IMR-90 (cell line): ENCODE measurements around the gene ADAMTS17. TPM values are rescaled to one million over a fixed set of nuclear protein-coding genes. Genes with fewer than 3 reads are reported as not detected.

Experiments
- ATAC-seq: fragments of 200-7000 bp; cut with Tn5 transposase; 2 replicates; pipeline ENCODE4 v1.9.1; 2020; ENCODE audit warnings: low read depth, mild to moderate bottlenecking, moderate library complexity
- BruUV-seq: library from RNA; stranded (reverse); fragments of 400-500 nt; replicated peaks from 2 replicates; lab custom pipeline; 2021; lab: Mats Ljungman, UMichigan
- CTCF ChIA-PET: fragments of 300-600 bp; formaldehyde crosslinking; extraction: SDS; loops from one replicate; lab custom pipeline; 2021; ENCODE audit warnings: antibody characterized with exemption; lab: Yijun Ruan, JAX
- POLR2A ChIA-PET: fragments of 300-600 bp; sonication (Branson Sonifier 250); formaldehyde crosslinking; loops from one replicate; lab custom pipeline; 2022; ENCODE audit warnings: antibody characterized with exemption; ENCODE audit not compliant: unreplicated experiment; lab: Charles Lee
- DNase-seq: peaks from one replicate; pipeline ENCODE4 v3.0.0; 2013
- H2AFZ ChIP-seq: replicated peaks from 2 replicates; pipeline ENCODE3; 2013; ENCODE audit warnings: low read length, mild to moderate bottlenecking; ENCODE audit not compliant: poor library complexity
- H2AK5ac ChIP-seq: 2 replicates; pipeline ENCODE4 v1.6.1; 2013; ENCODE audit warnings: low read depth, low read length, inconsistent platforms
- H2AK9ac ChIP-seq: replicated peaks from 2 replicates; pipeline ENCODE3; 2013; ENCODE audit warnings: mild to moderate bottlenecking, low read depth, low read length, moderate library complexity; ENCODE audit not compliant: poor library complexity
- H2BK120ac ChIP-seq: 2 replicates; pipeline ENCODE4 v1.6.1; 2013; ENCODE audit warnings: low read depth, low read length, inconsistent platforms
- H2BK15ac ChIP-seq: 3 replicates; pipeline ENCODE4 v1.6.1; 2013; ENCODE audit warnings: low read depth, low read length, inconsistent platforms
- H2BK20ac ChIP-seq: 2 replicates; pipeline ENCODE4 v1.6.1; 2013; ENCODE audit warnings: low read depth, mild to moderate bottlenecking, inconsistent platforms, low read length, moderate library complexity
- H2BK5ac ChIP-seq: 2 replicates; pipeline ENCODE4 v1.6.1; 2013; ENCODE audit warnings: mild to moderate bottlenecking, low read depth, low read length, inconsistent platforms; ENCODE audit not compliant: poor library complexity, severe bottlenecking
- H3K14ac ChIP-seq: replicated peaks from 2 replicates; pipeline ENCODE4 v1.6.1; 2013; ENCODE audit warnings: low read depth, low read length, inconsistent platforms
- H3K18ac ChIP-seq: 2 replicates; pipeline ENCODE4 v1.6.1; 2013; ENCODE audit warnings: low read depth, low read length, control low read depth
- H3K23ac ChIP-seq: 2 replicates; pipeline ENCODE4 v1.6.1; 2013; ENCODE audit warnings: low read depth, low read length, inconsistent platforms
- H3K27ac ChIP-seq: 2 replicates; pipeline ENCODE4 v1.5.1; 2013; ENCODE audit warnings: mild to moderate bottlenecking, control low read depth, low read length; ENCODE audit not compliant: insufficient read depth
- H3K27me3 ChIP-seq: 2 replicates; pipeline ENCODE4 v1.6.1; 2013; ENCODE audit warnings: low read length; ENCODE audit not compliant: control insufficient read depth, insufficient read depth
- H3K36me3 ChIP-seq: 2 replicates; pipeline ENCODE4 v1.6.1; 2013; ENCODE audit warnings: low read length, mixed read lengths; ENCODE audit not compliant: control insufficient read depth, insufficient read depth
- H3K4ac ChIP-seq: 2 replicates; pipeline ENCODE4 v1.6.1; 2013; ENCODE audit warnings: low read depth, low read length, inconsistent platforms
- H3K4me1 ChIP-seq: 2 replicates; pipeline ENCODE4 v1.6.1; 2013; ENCODE audit warnings: low read length, mixed read lengths; ENCODE audit not compliant: control insufficient read depth, insufficient read depth
- H3K4me2 ChIP-seq: 2 replicates; pipeline ENCODE4 v1.6.1; 2013; ENCODE audit warnings: low read depth, mild to moderate bottlenecking, control low read depth, low read length, moderate library complexity
- H3K4me3 ChIP-seq: 2 replicates; pipeline ENCODE4 v1.5.1; 2013; ENCODE audit warnings: low read depth, mild to moderate bottlenecking, control low read depth, low read length, moderate library complexity; ENCODE audit not compliant: insufficient read depth
- H3K56ac ChIP-seq: 2 replicates; pipeline ENCODE4 v1.6.1; 2013; ENCODE audit warnings: low read length, inconsistent platforms; ENCODE audit not compliant: insufficient read depth; ENCODE audit errors: extremely low read depth
- H3K79me1 ChIP-seq, 2 experiments: 2 replicates each; pipeline ENCODE4 v1.6.1; 2013; ENCODE audit warnings: low read length in 2 of 2, inconsistent platforms in 1 of 2, low read depth in 1 of 2
- H3K9ac ChIP-seq: 2 replicates; pipeline ENCODE4 v1.6.1; 2013; ENCODE audit warnings: low read depth, low read length, control low read depth
- H3K9me1 ChIP-seq: 2 replicates; pipeline ENCODE4 v1.6.1; 2013; ENCODE audit warnings: low read length, inconsistent platforms; ENCODE audit not compliant: insufficient read depth
- H3K9me3 ChIP-seq: 2 replicates; pipeline ENCODE4 v1.6.1; 2013; ENCODE audit warnings: low read length; ENCODE audit not compliant: control insufficient read depth, insufficient read depth
- H4K20me1 ChIP-seq: 2 replicates; pipeline ENCODE4 v1.6.1; 2013; ENCODE audit warnings: low read length, inconsistent platforms; ENCODE audit not compliant: insufficient read depth
- H4K5ac ChIP-seq: 2 replicates; pipeline ENCODE4 v1.6.1; 2013; ENCODE audit warnings: mild to moderate bottlenecking, low read depth, low read length, control low read depth
- H4K8ac ChIP-seq, 2 experiments: 2 replicates each; pipeline ENCODE4 v1.6.1; 2013; ENCODE audit warnings: low read depth in 2 of 2, low read length in 2 of 2, control low read depth in 1 of 2, inconsistent platforms in 1 of 2
- H4K91ac ChIP-seq: 2 replicates; pipeline ENCODE4 v1.6.1; 2013; ENCODE audit warnings: low read depth, low read length, inconsistent platforms; ENCODE audit not compliant: insufficient read depth
- BHLHE40 ChIP-seq: fragments of 150-350 bp; IDR thresholded peaks from 2 replicates; pipeline ENCODE4 v1.6.1; 2016; ENCODE audit warnings: mild to moderate bottlenecking, low read depth, low read length
- CEBPB ChIP-seq: IDR thresholded peaks from 2 replicates; pipeline ENCODE4 v1.6.1; 2012; ENCODE audit warnings: low read depth, low read length, improper control_type of control experiment
- CHD1 ChIP-seq: IDR thresholded peaks from 2 replicates; pipeline ENCODE4 v1.6.1; 2012; ENCODE audit warnings: low read depth, low read length, improper control_type of control experiment
- FOS ChIP-seq: fragments of 150-350 bp; IDR thresholded peaks from 2 replicates; pipeline ENCODE4 v1.6.1; 2016; ENCODE audit warnings: low read depth, low read length
- MAFK ChIP-seq: IDR thresholded peaks from 2 replicates; pipeline ENCODE4 v1.6.1; 2012; ENCODE audit warnings: low read depth, low read length, improper control_type of control experiment
- MAZ ChIP-seq: IDR thresholded peaks from 2 replicates; pipeline ENCODE4 v1.6.1; 2012; ENCODE audit warnings: low read depth, mild to moderate bottlenecking, low read length, improper control_type of control experiment, moderate library complexity, borderline replicate concordance
- MXI1 ChIP-seq: IDR thresholded peaks from 2 replicates; pipeline ENCODE4 v1.6.1; 2012; ENCODE audit warnings: low read depth, mild to moderate bottlenecking, low read length, moderate library complexity, borderline replicate concordance
- NFE2L2 ChIP-seq: fragments of 150-350 bp; IDR thresholded peaks from 2 replicates; pipeline ENCODE4 v1.6.1; 2016; ENCODE audit warnings: low read depth, mild to moderate bottlenecking, low read length
- POLR2A ChIP-seq: IDR thresholded peaks from 2 replicates; pipeline ENCODE4 v1.6.1; 2012; ENCODE audit warnings: mild to moderate bottlenecking, low read depth, low read length
- RAD21 ChIP-seq: IDR thresholded peaks from 2 replicates; pipeline ENCODE4 v1.6.1; 2012; ENCODE audit warnings: low read length, improper control_type of control experiment
- RCOR1 ChIP-seq: IDR thresholded peaks from 2 replicates; pipeline ENCODE4 v1.6.1; 2012; ENCODE audit warnings: mild to moderate bottlenecking, low read length, improper control_type of control experiment; ENCODE audit not compliant: insufficient replicate concordance
- RFX5 ChIP-seq: IDR thresholded peaks from 2 replicates; pipeline ENCODE4 v1.8.0; 2012; ENCODE audit warnings: low read depth, mild to moderate bottlenecking, low read length, moderate library complexity
- SMC3 ChIP-seq: fragments of 150-350 bp; IDR thresholded peaks from 2 replicates; pipeline ENCODE4 v1.6.1; 2016; ENCODE audit warnings: low read depth, mild to moderate bottlenecking, antibody characterized with exemption, low read length, moderate library complexity
- WGBS, 2 experiments: methylation state at CpG; one replicate each; pipeline versions ENCODE4 v1.1.5 to v1.1.7; 2013; ENCODE audit warnings: missing lambda C conversion rate in 2 of 2; ENCODE audit not compliant: insufficient read length in 1 of 2; ENCODE audit errors: extremely low coverage in 2 of 2; 5-methylcytosine and 5-hydroxymethylcytosine counted together
- dilution Hi-C: fragments of 300-500 bp; cut with HindIII; formaldehyde crosslinking; loops from one replicate; pipeline ENCODE4 v1.14.3; 2018; ENCODE audit warnings: low sequenced_read_pairs; ENCODE audit not compliant: unreplicated experiment
- in situ Hi-C: fragments of 300-500 bp; cut with MboI; formaldehyde crosslinking; loops from 3 replicates; pipeline ENCODE4 v1.14.3; 2019; ENCODE audit warnings: low sequenced_read_pairs, inconsistent platforms, mixed read lengths
- intact Hi-C: fragments of 100-400 bp; cut with micrococcal nuclease; formaldehyde crosslinking; loops from 2 replicates; pipeline ENCODE4 v1.10.0; 2022
- polyA plus RNA-seq, 3 experiments: library from polyadenylated mRNA; depleted of rRNA; stranded (reverse); fragments of >200 nt; gene quantifications; 2 replicates each; pipeline ENCODE4 v1.2.3, GENCODE V29; 2012; ENCODE audit warnings: low replicate concordance in 1 of 3
- total RNA-seq: library from RNA; depleted of rRNA; stranded (reverse); fragments of >200 nt; gene quantifications from 2 replicates; pipeline ENCODE4 v1.2.3, GENCODE V29; 2012
- TF ChIP-seq, protein P1 (sequence below): conservative IDR thresholded peaks from 2 replicates; pipeline ENCODE4 v1.5.1; 2012; ENCODE audit warnings: mild to moderate bottlenecking, low read depth, low read length, improper control_type of control experiment
- TF ChIP-seq, protein P2 (sequence below): fragments of 150-350 bp; IDR thresholded peaks from 2 replicates; pipeline ENCODE4 v1.6.1; 2016; ENCODE audit warnings: low read depth, mild to moderate bottlenecking, low read length, moderate library complexity, borderline replicate concordance
- TF ChIP-seq, protein P3 (sequence below): fragments of 150-350 bp; IDR thresholded peaks from 2 replicates; pipeline ENCODE4 v1.6.1; 2017; ENCODE audit warnings: mild to moderate bottlenecking, antibody characterized with exemption, low read length, low read depth

ADAMTS17 gene
- total and polyA plus RNA-seq, 2 of the 4 experiments (the other 2 are of a cell fraction) = 0.03 TPM; not detected in 1

DNA sequence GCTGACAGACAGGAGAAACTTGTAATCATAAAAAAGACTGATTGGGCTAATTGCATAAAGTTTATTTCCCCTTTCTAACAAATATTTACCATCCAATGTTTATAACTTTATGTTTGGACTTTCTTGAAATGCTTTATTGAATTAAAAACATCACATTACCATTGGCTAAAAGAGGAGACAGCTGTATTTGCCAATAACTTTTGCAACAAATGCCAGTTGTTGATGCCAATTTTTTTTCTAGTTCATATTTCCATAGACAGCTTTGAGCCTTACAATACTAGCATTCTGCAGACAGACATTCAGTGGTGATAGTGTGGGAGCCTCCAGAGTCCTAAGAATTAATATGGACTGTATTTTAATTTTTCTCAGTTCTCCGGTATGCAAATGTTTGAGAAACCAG is 198.4 kb downstream of the ADAMTS17 start:
- in situ Hi-C loops (no loop called here), dilution Hi-C loops (no loop called here), intact Hi-C loops (no loop called here)
- Histone ChIP-seq H3K79me1 (no peaks in the 10 kb centered on the region), H3K4me2 (no peak overlapping the region), H3K14ac (no peak overlapping the region), H3K4me1 (no peaks in the 10 kb centered on the region), H4K8ac (no peak overlapping the region), H3K27me3 (no peaks in the 10 kb centered on the region; the same call in 1 of the 2 replicates), H2BK120ac (no peak overlapping the region), H4K91ac (no peak overlapping the region), H2AK5ac (no peak overlapping the region), H3K9me1 (no peaks in the 10 kb centered on the region), H2BK20ac (no peak overlapping the region), H3K4ac (no peak overlapping the region), H3K23ac (no peak overlapping the region), H3K9me3 (peaks cover 3% of the 10 kb centered on the region; the same call in 1 of the 2 replicates), H3K27ac (no peak overlapping the region), H2BK5ac (no peak overlapping the region), H2AFZ (no peak overlapping the region), H3K18ac (no peak overlapping the region), H3K36me3 (no peaks in the 10 kb centered on the region), H4K5ac (no peak overlapping the region), H4K20me1 (no peaks in the 10 kb centered on the region), H3K56ac (no peak overlapping the region), H2AK9ac (no peak overlapping the region), H3K4me3 (no peak overlapping the region), H2BK15ac (no peak overlapping the region), H3K9ac (no peak overlapping the region)
- no TSS peak for BruUV-seq
- ATAC-seq (no peak), DNase-seq (no peak)
- ChIA-PET CTCF (no interaction called here), POLR2A (no interaction called here)
- TF ChIP-seq CEBPB (no peak), RCOR1 (no peak), NFE2L2 (no peak), POLR2A (no peak), MAZ (no peak), RAD21 (no peak), MXI1 (no peak), FOS (no peak), BHLHE40 (no peak), RFX5 (no peak), MAFK (no peak), SMC3 (no peak), CHD1 (no peak)
- TF ChIP-seq, protein P1, sequence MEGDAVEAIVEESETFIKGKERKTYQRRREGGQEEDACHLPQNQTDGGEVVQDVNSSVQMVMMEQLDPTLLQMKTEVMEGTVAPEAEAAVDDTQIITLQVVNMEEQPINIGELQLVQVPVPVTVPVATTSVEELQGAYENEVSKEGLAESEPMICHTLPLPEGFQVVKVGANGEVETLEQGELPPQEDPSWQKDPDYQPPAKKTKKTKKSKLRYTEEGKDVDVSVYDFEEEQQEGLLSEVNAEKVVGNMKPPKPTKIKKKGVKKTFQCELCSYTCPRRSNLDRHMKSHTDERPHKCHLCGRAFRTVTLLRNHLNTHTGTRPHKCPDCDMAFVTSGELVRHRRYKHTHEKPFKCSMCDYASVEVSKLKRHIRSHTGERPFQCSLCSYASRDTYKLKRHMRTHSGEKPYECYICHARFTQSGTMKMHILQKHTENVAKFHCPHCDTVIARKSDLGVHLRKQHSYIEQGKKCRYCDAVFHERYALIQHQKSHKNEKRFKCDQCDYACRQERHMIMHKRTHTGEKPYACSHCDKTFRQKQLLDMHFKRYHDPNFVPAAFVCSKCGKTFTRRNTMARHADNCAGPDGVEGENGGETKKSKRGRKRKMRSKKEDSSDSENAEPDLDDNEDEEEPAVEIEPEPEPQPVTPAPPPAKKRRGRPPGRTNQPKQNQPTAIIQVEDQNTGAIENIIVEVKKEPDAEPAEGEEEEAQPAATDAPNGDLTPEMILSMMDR = no peak
- TF ChIP-seq, protein P2, sequence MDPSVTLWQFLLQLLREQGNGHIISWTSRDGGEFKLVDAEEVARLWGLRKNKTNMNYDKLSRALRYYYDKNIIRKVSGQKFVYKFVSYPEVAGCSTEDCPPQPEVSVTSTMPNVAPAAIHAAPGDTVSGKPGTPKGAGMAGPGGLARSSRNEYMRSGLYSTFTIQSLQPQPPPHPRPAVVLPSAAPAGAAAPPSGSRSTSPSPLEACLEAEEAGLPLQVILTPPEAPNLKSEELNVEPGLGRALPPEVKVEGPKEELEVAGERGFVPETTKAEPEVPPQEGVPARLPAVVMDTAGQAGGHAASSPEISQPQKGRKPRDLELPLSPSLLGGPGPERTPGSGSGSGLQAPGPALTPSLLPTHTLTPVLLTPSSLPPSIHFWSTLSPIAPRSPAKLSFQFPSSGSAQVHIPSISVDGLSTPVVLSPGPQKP = no peak
- TF ChIP-seq, protein P3, sequence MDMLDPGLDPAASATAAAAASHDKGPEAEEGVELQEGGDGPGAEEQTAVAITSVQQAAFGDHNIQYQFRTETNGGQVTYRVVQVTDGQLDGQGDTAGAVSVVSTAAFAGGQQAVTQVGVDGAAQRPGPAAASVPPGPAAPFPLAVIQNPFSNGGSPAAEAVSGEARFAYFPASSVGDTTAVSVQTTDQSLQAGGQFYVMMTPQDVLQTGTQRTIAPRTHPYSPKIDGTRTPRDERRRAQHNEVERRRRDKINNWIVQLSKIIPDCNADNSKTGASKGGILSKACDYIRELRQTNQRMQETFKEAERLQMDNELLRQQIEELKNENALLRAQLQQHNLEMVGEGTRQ = no peak
- WGBS, 2 experiments = no CpG with 5 or more reads among the region's 1 CpG
